Measurements from ENCODE around the gene NDNF. TPM values are rescaled to one million over a fixed set of nuclear protein-coding genes. Genes with fewer than 3 reads are reported as not detected.

NDNF gene
- total and polyA plus RNA-seq, 2 donors (not counting 3 experiments of a cell fraction or from before 2014, with no cell fraction given): not detected

DNA sequence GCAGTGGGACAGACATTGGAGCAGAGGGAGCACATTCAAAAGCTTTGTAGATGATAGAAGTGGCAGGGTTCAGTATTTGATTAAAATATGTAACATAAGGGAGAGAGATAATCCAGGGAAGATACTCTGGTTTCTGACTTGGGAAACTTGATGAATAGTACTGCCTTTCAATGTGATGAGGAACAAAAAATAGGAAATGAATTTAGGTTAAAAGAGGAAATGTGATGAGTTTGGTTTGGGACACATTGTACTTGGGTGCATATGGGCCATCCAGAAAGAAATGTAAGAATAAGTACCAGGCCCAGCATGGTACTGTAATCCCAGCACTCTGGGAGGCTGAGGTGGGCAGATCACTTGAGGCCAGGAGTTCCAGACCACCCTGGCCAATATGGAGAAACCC is 20.9 kb upstream of the NDNF start:
- Histone ChIP-seq H2AFZ (ENCODE audit: low read depth, low read length) (no peak overlapping the region), H3K4me3 (replicated peaks in 1 of 3; ENCODE audit: insufficient read depth in 1 of 3, low read depth in 1 of 3, low read length in 3 of 3) (no peak overlapping the region), H3K4me1 (ENCODE audit: control insufficient read depth, extremely low read depth, insufficient read depth, low read length) (no peaks in the 10 kb centered on the region), H4K20me1 (replicated peaks; ENCODE audit: control insufficient read depth, extremely low read depth, insufficient read depth, low read length) (no peaks in the 10 kb centered on the region), H3K79me2 (ENCODE audit: control insufficient read depth, insufficient read depth, low read length) (no peaks in the 10 kb centered on the region), H3K27ac (ENCODE audit: insufficient read depth, low read depth, low read length) (no peak overlapping the region), H3K27me3 (ENCODE audit: control insufficient read depth in 2 of 2, insufficient read depth in 2 of 2, low read length in 2 of 2) (no peaks in the 10 kb centered on the region), H3K9ac (replicated peaks; ENCODE audit: extremely low read depth, insufficient read depth, low read length) (no peak overlapping the region), H3K9me1 (replicated peaks; ENCODE audit: control insufficient read depth, extremely low read depth, insufficient read depth, low read length) (no peaks in the 10 kb centered on the region), H3K9me3 (replicated peaks; ENCODE audit: control insufficient read depth, insufficient read depth, low read length) (no peaks in the 10 kb centered on the region), H3K4me2 (ENCODE audit: insufficient read depth, low read length) (no peak overlapping the region), H3K36me3 (ENCODE audit: control insufficient read depth in 2 of 2, extremely low read depth in 1 of 2, insufficient read depth in 2 of 2, low read length in 2 of 2) (no peaks in the 10 kb centered on the region)
- POLR2A ChIA-PET: no interaction called here
- TF ChIP-seq POLR2A (IDR thresholded peaks at IDR 0.05; ENCODE audit: low read depth, low read length): no peak
- no peak for TF ChIP-seq POLR2AphosphoS5 (IDR thresholded peaks at IDR 0.05; ENCODE audit: insufficient read depth, low read depth, low read length)
- TF ChIP-seq, protein P1, sequence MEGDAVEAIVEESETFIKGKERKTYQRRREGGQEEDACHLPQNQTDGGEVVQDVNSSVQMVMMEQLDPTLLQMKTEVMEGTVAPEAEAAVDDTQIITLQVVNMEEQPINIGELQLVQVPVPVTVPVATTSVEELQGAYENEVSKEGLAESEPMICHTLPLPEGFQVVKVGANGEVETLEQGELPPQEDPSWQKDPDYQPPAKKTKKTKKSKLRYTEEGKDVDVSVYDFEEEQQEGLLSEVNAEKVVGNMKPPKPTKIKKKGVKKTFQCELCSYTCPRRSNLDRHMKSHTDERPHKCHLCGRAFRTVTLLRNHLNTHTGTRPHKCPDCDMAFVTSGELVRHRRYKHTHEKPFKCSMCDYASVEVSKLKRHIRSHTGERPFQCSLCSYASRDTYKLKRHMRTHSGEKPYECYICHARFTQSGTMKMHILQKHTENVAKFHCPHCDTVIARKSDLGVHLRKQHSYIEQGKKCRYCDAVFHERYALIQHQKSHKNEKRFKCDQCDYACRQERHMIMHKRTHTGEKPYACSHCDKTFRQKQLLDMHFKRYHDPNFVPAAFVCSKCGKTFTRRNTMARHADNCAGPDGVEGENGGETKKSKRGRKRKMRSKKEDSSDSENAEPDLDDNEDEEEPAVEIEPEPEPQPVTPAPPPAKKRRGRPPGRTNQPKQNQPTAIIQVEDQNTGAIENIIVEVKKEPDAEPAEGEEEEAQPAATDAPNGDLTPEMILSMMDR (IDR thresholded peaks at IDR 0.05; ENCODE audit: extremely low read depth in 1 of 2, insufficient read depth in 1 of 2, low read depth in 1 of 2, low read length in 2 of 2): no peak
- no peak for TF ChIP-seq FOS (IDR thresholded peaks at IDR 0.05; ENCODE audit: borderline replicate concordance, insufficient read depth, low read length)
- TF ChIP-seq EZH2 (IDR thresholded peaks at IDR 0.05; ENCODE audit: borderline replicate concordance, low read depth, low read length, severe bottlenecking): no peak
- TF ChIP-seq GATA2 (IDR thresholded peaks at IDR 0.05; ENCODE audit: insufficient read depth, insufficient read length, low read depth, low read length): no peak
- BruUV-seq (replicated peaks): no TSS peak
- intact Hi-C loops (cut with micrococcal nuclease): no loop called here
- CTCF ChIA-PET: interaction anchor here (1.6 kb wide), 1 partner anchor 938 kb away, joined by 5 read pairs; no protein-coding TSS in a partner anchor
- DNase-seq (ENCODE audit: low read depth, low spot score) (no peak), FAIRE-seq (no peak)
- dilution Hi-C loops (cut with MboI; ENCODE audit: extremely low pct_ligation_motif_present, low sequenced_read_pairs): no loop called here

- Histone ChIP-seq H3K4me2 (ENCODE audit: insufficient read depth, low read length) (no peak overlapping the region), H3K4me3 (replicated peaks in 1 of 3; ENCODE audit: insufficient read depth in 1 of 3, low read depth in 1 of 3, low read length in 3 of 3) (no peak overlapping the region), H3K27me3 (ENCODE audit: control insufficient read depth in 2 of 2, insufficient read depth in 2 of 2, low read length in 2 of 2) (no peaks in the 10 kb centered on the region), H3K36me3 (ENCODE audit: control insufficient read depth in 2 of 2, extremely low read depth in 1 of 2, insufficient read depth in 2 of 2, low read length in 2 of 2) (no peaks in the 10 kb centered on the region), H3K9ac (replicated peaks; ENCODE audit: extremely low read depth, insufficient read depth, low read length) (no peak overlapping the region), H3K9me1 (replicated peaks; ENCODE audit: control insufficient read depth, extremely low read depth, insufficient read depth, low read length) (no peaks in the 10 kb centered on the region), H2AFZ (ENCODE audit: low read depth, low read length) (no peak overlapping the region), H3K79me2 (ENCODE audit: control insufficient read depth, insufficient read depth, low read length) (no peaks in the 10 kb centered on the region), H3K27ac (ENCODE audit: insufficient read depth, low read depth, low read length) (no peak overlapping the region), H3K9me3 (replicated peaks; ENCODE audit: control insufficient read depth, insufficient read depth, low read length) (no peaks in the 10 kb centered on the region), H3K4me1 (ENCODE audit: control insufficient read depth, extremely low read depth, insufficient read depth, low read length) (no peaks in the 10 kb centered on the region), H4K20me1 (replicated peaks; ENCODE audit: control insufficient read depth, extremely low read depth, insufficient read depth, low read length) (no peaks in the 10 kb centered on the region)
- TF ChIP-seq JUN (IDR thresholded peaks at IDR 0.05; ENCODE audit: borderline replicate concordance, insufficient read depth, insufficient read length, low read depth): no peak
- no peak for TF ChIP-seq MYC (IDR thresholded peaks at IDR 0.05; ENCODE audit: low read depth, low read length)
- no peak for TF ChIP-seq EZH2 (IDR thresholded peaks at IDR 0.05; ENCODE audit: borderline replicate concordance, low read depth, low read length, severe bottlenecking)
- TF ChIP-seq, protein P2, sequence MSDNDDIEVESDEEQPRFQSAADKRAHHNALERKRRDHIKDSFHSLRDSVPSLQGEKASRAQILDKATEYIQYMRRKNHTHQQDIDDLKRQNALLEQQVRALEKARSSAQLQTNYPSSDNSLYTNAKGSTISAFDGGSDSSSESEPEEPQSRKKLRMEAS (IDR thresholded peaks at IDR 0.05; ENCODE audit: insufficient read depth, insufficient read length): no peak
- TF ChIP-seq POLR2AphosphoS5 (IDR thresholded peaks at IDR 0.05; ENCODE audit: insufficient read depth, low read depth, low read length): no peak
- TF ChIP-seq, protein P1 (IDR thresholded peaks at IDR 0.05; ENCODE audit: extremely low read depth in 1 of 2, insufficient read depth in 1 of 2, low read depth in 1 of 2, low read length in 2 of 2): no peak
- TF ChIP-seq FOS (IDR thresholded peaks at IDR 0.05; ENCODE audit: borderline replicate concordance, insufficient read depth, low read length): no peak
- TF ChIP-seq GATA2 (IDR thresholded peaks at IDR 0.05; ENCODE audit: insufficient read depth, insufficient read length, low read depth, low read length): no peak
- no peak for TF ChIP-seq POLR2A (IDR thresholded peaks at IDR 0.05; ENCODE audit: low read depth, low read length)
- dilution Hi-C loops (cut with MboI; ENCODE audit: extremely low pct_ligation_motif_present, low sequenced_read_pairs) (no loop called here), intact Hi-C loops (cut with micrococcal nuclease) (no loop called here)
- CTCF ChIA-PET: interaction anchor here (0.7 to 1.4 kb wide), 2 partner anchors 588 to 937 kb away, joined by 4 to 5 read pairs; no protein-coding TSS in a partner anchor
- POLR2A ChIA-PET: interaction anchor here (0.7 kb wide), 1 partner anchor 11 kb away, joined by 7 read pairs; no protein-coding TSS in a partner anchor
- DNase-seq (ENCODE audit: low read depth, low spot score) (no peak), FAIRE-seq (no peak)
- no TSS peak for BruUV-seq (replicated peaks)
Observed at GRCh38 chr4:121091941-121092340, 19.6 kb upstream of the NDNF start.
